Activated naive CD8-positive, alpha-beta T cell treated with anti-CD3 and anti-CD28 coated beads, Interleukin-2, amount 50 U/mL, for 16 hours (primary cell): Measurements from ENCODE around the gene CLDN9.

Source experiments
- DNase-seq: peaks from one replicate; pipeline ENCODE4 v3.0.0-alpha.2; 2020; ENCODE audit warnings: low read depth, low spot score

Gene CLDN9

DNA sequence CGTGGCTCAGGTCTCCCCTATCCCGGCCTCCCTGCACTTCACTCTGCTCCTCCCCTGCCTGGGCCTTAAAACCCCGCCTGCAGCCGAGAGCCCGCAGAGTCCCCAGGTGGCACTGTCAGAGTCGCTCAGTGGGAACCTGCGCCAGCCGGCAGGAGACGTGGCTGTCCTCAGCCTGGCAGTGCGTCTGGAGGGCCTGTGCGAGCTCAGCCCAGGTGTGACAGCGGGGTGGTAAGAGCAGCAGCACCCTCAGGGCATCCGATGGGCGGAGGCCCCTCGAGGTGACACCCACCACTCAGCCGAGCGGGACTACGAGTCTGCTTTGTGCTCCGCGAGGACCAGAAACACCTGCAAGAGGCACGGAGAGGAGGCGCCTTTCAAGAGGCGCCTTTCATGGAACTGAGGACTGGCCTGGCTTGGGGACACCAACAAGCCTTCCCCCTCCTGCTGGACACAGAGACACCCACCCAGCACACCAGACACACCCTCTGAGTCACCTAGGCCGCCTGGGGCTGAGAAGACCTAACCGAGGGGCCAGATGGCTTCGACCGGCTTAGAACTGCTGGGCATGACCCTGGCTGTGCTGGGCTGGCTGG, at the start of gene CLDN9:
CLDN9 (plus strand) TSS at position 96 of the 593 bp plus-strand sequence; CDS start at position 536, 440 bp downstream.
- DNase-seq = no peak

DNA sequence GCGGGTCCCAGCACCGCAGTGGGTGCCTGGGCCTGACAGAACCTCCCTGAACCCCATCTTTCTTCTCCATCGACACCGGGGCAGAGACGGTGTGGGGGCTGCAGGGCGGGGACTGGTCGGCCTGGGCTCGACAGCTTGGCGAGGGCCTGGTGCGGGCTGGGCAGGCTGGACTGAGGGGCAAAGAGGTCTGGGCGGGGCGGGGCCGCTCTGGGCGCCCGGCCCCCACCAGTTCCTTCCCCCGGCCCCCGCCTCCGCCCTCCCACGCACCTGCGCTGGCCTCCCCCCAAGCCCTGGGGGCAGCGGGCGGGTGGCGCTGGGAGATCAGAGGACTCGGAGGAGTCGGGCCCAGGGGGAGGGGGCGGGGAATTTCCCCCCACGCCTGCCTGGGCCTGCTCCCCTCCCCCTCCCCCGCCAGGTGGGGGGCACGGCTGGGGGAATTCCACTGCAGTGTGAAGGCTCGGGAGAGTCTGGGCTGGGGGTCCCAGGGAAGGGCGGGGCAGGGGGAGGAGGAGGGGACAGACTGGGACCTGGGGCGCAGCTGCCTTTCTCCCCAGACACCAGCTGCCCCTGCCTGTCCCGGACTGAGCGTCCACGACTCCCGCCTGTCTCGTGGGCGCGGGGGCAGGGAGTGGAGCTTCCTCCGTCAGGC, 49.5 kb upstream of the CLDN9 start:
- DNase-seq = no peak

- DNase-seq = no peak
Measured at GRCh38 chr16:2963723-2964474, 48.8 kb upstream of the CLDN9 start, which contains the start of gene KREMEN2. TSS of gene KREMEN2 (plus strand) at chr16:2964275. CDS start at chr16:2964521, 246 bp downstream.

GRCh38 chr16:2964475-2965336, 48.0 kb upstream of the CLDN9 start:
- DNase-seq = no peak

DNA sequence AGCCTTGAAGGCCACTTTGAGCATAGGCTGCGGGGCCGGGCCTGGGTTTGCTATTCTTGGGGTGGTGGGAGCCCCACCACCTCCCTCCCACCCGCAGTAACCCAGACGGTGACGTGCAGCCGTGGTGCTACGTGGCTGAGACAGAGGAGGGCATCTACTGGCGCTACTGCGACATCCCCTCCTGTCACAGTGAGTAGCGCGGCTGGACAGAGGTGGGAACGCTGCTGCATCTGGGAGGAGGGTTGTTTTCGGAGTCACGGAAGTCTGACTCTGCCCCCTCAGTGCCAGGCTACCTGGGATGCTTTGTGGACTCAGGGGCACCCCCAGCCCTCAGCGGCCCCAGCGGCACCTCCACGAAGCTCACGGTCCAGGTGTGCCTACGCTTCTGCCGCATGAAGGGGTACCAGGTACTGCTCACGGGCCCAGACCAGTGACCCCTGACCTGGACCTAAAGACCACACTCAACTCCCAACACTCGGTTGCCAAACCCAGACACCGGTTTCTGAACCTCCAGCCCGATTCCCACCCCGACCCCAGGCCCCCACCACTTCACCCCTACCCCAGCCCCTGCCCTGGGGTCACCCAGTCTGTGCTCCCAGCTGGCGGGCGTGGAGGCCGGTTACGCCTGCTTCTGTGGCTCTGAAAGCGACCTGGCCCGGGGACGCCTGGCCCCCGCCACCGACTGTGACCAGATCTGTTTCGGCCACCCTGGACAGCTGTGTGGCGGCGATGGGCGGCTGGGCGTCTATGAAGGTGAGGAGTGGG, 46.5 kb upstream of the CLDN9 start:
- no peak for DNase-seq

- no peak for DNase-seq
Measured at GRCh38 chr16:2966808-2967191, 45.9 kb upstream of the CLDN9 start.

DNA sequence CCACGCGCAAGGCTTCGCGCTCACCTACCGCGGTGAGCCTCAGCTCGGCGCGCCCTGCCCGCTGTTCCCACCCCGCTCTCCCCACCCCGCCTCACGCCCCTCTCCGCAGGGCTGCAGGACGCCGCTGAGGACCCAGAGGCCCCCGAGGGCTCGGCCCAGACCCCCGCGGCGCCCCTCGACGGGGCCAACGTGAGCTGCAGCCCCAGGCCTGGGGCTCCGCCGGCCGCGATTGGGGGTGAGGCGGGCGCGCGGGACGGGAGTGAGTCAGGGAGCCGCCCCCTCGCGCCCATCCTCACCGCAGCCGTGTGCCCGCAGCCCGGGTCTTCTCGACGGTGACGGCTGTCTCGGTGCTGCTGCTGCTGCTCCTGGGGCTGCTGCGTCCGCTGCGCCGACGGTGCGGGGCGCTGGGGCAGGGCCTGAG, 45.5 kb upstream of the CLDN9 start:
- DNase-seq = no peak

- no peak for DNase-seq
Measured at GRCh38 chr16:2967721-2968161, 45.0 kb upstream of the CLDN9 start.

GRCh38 chr16:2968368-2968737, 44.4 kb upstream of the CLDN9 start:
- DNase-seq = no peak

DNA sequence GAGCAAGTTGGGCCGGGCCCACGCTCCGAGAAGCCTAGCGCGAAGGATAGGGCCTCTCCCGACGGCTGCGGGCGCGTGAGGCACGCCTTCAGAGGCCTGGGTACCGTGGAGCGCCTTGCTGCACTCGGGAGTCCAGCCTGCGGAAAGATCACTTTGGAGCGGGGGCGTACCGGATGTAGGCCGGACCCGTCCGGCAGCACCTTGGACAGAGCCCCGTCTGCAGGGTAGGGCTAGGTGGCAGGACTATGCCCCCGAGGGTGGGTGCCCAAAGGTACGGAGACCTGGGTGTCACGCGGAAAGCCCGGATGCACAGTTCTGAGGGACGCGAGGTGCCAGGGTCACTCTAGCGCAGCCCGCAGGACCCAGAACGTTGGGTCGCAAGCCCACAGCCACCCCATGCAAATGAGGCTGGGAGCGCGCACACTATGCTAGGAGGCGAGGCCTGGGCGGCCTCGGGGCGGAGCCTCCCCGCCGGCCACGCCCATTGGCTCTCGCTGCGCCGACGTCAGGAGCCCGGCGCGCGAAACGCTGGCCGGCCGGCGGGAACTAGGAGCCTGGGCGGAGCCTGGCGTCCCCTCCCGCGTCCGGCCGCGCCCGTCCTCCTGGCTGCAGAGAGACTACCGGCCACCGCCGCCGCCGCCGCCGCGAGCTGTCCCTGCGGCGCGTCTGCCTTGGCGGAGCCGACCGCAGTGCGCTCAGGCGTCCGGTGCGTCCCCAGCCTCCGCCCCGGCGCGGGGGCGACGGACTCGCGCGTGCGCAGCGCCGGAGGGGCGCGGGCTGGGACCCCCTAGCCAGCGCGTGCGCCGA, 43.8 kb upstream of the CLDN9 start, which contains the start of gene PAQR4:
PAQR4 (plus strand) TSS at position 611 of the 807 bp plus-strand sequence. CDS start 327 bp downstream, outside the sequence.
- DNase-seq = peak; percentile 45

GRCh38 chr16:2969545-2970521, 42.9 kb upstream of the CLDN9 start:
- peak; percentile 40 for DNase-seq

DNA sequence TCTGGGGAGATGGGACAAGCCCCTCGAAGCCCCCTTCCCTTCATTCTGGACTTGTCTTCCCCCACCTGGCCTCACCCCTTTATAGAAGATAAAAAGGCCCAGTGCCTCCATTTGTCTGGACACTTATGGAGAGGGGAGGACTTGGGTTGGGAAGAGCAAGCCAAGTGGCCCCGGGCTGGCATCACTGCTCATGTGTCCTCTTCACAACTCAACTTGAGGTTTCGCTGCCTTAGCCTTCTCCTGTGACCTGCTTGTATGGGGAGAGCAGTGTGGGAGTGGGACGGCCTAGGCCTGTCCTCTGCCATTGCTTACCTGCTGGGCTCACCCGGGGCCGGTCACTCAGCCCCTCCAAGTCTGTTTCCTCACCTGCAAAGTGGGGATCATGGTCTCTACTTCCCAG, 42.2 kb upstream of the CLDN9 start:
- DNase-seq = no peak

- no peak for DNase-seq
Measured at GRCh38 chr16:2971134-2971984, 41.4 kb upstream of the CLDN9 start.

DNA sequence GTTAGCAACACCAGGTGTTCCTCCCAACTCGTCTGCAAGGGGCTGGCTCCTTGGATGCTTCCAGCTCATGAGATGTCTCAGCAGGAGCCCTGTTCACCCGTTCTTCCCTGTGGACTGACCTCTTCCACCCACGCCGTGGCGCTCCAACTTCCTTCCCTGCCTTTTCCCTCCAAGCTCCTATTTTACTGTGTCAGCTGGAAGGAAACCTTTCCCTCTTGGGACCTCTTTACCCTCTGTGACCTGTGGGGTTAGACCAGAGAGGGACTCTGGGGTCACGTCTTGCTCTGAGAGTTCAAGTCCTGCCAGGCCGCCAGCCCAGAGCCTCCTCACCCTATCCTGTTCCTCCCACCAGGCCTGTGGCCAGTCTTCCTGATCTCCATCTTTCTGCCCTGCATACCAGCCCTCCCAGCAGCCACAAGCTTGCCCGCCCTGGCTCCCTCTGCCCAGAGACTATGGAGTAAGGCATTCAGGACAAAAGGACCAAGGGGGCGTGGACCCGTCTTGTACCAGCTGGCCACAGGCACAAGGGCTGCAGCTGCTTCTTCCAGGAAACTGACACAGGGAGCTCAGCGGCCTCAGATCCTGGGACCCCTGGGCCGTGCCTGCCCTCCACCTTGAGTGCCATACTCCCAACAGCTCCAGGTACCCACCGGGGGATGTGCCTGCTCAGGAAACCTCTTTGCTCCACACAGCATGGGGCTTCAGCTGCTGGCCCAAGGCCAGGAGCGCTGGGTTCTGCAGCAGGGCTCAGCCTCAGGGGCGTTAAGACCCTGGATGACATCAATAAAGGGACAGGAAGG, 40.5 kb upstream of the CLDN9 start:
- DNase-seq = no peak

DNA sequence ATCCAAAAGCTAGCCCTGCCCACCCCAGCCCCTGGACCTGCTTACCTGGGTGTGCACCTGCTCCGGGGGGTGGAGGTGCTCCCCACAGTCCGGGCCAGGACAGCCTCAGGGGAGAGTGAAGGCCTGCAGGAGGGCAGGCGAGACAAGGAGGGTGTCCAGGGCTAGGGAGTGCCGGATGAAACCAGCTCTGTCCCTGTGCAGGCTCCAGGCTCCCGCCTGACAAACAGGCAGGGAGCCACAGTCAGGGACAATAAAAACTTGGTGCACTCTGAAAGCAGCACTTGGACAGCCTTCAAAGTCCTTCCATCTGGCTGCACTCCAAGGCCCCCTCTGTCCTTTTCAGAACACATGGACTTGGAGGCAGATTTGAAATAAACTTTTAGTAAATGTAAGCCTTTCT, 39.6 kb upstream of the CLDN9 start:
- DNase-seq = no peak

DNA sequence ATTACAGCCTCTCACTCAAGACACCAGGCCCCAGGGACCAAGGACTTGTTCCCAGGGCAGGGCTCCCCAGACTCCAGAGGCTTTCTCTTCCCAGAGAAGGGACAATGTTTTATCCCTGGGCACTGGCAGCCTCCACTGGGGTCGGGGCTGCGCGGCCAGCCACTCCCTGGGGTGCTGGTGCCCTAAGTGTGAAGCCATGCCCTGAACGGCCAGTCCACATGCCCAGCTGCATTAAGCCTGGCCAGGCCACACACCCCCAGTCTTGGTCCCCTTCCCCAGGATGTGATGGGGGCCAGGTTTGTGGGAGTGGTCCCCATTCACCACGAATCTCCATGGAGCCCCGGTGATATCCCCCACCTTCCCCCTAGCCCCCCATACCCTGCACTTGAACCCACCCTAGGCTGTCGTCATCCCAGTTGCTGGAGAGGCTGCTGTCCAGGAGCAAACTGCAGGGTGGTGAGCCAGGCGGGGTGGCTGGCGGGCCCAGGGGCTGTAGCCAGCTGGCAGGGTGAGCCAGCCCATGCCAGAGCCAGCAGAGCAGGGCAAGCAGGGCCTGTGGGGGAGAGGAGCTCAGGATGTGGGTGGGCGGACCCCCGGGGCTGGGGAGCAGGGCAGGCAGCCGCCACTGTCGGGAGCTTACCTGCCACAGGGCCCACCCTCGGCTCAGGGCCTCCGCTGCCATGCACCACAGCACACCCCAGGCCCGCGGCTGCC, 39.0 kb upstream of the CLDN9 start:
- DNase-seq = no peak
